Superior temporal gyrus (tissue), 1 donor: ENCODE measurements around the gene FTCDNL1.

Source experiments
- DNase-seq: peaks from one replicate; pipeline ENCODE4 v3.0.0-alpha.2; 2016; ENCODE audit errors: extremely low spot score

Gene FTCDNL1

GRCh38 chr2:199791326-199791725 lies 59.7 kb downstream of the FTCDNL1 start:
- DNase-seq, result no peak

DNA sequence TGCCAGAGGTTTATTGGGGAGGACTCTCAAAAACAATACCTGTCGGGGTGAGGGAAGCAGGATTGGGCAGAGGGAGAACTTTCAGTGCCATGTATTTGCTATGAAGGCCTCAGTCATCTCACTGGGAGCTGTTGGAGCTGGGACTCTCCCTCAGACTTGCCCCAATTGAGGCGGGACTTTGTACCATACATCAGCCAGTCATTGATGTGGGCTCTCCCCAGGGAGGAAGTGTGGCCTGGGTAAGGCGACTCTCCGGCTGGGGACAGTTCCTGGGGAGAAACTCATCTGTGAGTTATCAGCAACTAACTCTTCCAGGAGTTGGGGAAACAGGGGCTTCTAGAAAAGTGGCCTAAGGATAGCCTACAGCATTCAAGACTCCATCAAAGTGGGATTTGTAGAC lies 66.5 kb downstream of the FTCDNL1 start:
- DNase-seq, result no peak

DNA sequence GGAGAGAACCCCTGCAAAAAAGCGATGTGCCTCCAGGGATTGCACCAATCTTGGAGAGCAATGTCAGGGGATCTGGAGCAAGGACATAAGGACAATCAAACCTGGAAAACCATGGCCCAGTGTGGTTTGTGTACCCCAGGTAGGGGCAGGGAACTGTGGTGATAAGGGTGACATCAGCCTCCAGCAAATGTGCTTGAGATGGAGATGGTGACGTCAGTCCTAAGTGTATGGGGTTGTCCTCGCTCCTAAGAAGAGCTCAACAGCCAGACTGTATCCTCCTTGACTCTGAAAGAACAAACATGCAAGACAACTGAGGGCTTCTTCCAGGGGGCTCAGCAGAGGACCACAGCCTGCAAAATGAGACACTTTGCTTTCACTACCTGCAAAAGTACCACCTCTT lies 71.4 kb downstream of the FTCDNL1 start:
- no peak for DNase-seq

- DNase-seq, result no peak
These were observed 72.3 kb downstream of the FTCDNL1 start for GRCh38 chr2:199778655-199779054.

- DNase-seq, result no peak
These were observed 73.1 kb downstream of the FTCDNL1 start for GRCh38 chr2:199777916-199778315.

- DNase-seq, result no peak
These were observed 73.7 kb downstream of the FTCDNL1 start for GRCh38 chr2:199777315-199777714.

DNA sequence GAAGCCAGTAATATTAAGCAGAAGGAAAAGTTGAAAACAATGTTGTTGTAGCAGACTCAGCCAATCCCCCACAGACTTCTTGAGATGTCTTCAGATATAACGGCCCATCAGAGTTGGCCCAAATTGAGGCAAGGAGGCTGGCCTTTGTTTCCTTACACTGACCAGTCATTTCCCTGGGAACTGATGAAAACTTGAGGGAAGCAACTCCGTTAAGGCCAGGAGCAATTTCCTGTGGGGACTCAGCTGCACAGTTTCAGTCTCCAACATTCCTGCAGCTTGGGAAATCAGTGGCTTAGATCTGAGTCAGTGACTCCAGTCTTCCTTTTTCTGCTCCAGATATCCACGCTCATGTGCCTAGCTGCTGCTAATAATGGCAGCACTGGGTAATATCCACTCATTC lies 75.7 kb downstream of the FTCDNL1 start:
- no peak for DNase-seq

GRCh38 chr2:199772035-199772976 lies 78.7 kb downstream of the FTCDNL1 start:
- no peak for DNase-seq

- DNase-seq, result no peak
These were observed 80.3 kb downstream of the FTCDNL1 start for GRCh38 chr2:199770716-199771115.

DNA sequence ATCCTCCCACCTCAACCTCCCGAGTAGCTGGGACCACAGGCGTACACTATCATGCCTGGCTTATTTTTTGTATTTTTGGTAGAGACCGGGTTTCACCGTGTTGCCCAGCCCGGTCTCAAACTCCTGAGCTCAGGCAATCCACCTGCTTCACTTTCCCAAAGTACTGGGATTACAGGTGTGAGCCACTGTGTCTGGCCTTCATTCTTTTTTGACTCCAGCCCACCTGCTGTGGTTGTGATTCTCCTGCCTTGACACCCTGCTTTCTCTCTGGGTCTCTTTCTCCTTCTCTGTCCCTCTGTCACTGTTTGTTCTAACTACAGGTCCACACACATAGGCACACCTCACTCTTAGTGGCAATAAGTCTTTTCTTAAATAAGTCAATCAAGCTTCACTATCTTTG lies 85.3 kb downstream of the FTCDNL1 start:
- DNase-seq, result no peak

DNA sequence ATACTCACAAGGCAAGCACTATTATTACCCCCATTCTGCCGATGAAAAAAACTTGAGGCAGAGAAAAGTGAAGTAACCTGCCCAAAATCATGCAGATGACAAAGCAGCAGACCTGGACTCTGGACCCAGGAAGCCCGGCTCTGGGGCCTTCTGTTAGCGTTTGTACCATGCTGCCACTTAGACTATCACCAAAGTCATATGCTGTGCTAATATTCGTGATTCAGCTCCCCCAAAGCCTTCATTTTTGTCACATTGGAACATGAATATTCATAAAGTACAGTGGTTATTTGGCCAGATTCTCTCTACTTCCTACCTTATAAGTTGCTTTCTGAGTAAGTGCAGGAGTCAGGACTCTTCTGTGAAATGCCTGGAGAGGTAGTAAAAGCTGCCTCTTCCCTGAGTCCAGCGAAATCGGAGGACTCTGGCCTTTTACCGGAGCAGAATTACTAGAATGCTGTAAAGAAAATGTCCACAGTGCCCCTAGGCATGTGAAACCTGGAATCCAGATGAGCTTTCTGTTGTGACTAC lies 86.7 kb downstream of the FTCDNL1 start:
- no peak for DNase-seq

GRCh38 chr2:199762963-199763362 lies 88.0 kb downstream of the FTCDNL1 start:
- DNase-seq, result no peak

- no peak for DNase-seq
These were observed 90.4 kb downstream of the FTCDNL1 start for GRCh38 chr2:199760574-199760973.

DNA sequence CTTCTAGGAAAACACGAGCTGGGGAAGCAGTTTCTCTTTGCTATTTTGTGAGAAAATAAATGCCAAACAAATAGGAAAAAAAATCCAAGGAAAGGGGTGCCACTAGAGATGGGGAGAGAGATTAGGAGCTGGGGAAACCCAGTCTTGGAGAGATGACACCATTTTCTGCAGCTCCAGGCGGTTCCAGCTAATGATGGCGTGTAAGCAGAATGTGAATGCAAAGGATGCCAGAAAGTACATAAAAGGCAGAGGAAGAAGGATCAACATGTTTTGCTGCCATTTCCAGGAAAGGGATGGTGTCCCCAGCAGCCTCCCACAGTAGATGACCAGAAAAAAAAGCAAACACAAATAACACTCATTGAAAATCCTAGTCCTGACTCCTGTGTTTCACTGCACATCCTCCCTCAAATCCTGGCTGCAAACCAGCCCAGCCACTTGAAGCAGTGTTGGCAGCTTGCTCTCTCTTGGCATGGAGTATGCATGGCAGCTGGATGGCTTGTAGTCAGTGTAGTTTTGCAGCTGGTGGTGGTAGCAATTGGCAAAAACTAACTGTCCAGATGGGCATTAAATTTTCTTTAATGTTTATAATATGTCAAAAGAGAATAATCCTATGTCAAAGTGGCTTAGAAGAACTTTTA lies 93.6 kb downstream of the FTCDNL1 start:
- peak; percentile 97 for DNase-seq

- no peak for DNase-seq
These were observed 94.2 kb downstream of the FTCDNL1 start for GRCh38 chr2:199756743-199757142.

DNA sequence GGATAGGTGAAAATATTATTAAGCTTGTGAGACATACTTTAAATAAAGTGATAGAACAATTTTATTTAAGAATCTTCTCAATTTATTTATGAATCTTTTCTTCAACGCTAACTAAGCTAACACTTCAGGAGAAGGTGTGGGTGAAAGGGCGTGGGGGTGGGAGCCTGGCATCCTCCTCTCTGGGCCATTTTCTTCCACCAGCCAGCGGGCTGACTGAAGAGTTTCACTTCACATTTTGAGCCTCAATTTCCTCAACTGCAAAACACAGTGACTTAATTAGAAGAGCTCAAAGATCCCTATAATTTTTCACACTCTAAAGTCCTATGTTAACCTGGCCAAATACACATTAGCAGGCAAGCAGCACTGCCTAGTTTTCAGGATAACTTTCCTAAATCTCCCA lies 94.8 kb downstream of the FTCDNL1 start:
- DNase-seq, result no peak

GRCh38 chr2:199754766-199755165 lies 96.2 kb downstream of the FTCDNL1 start:
- DNase-seq, result no peak

DNA sequence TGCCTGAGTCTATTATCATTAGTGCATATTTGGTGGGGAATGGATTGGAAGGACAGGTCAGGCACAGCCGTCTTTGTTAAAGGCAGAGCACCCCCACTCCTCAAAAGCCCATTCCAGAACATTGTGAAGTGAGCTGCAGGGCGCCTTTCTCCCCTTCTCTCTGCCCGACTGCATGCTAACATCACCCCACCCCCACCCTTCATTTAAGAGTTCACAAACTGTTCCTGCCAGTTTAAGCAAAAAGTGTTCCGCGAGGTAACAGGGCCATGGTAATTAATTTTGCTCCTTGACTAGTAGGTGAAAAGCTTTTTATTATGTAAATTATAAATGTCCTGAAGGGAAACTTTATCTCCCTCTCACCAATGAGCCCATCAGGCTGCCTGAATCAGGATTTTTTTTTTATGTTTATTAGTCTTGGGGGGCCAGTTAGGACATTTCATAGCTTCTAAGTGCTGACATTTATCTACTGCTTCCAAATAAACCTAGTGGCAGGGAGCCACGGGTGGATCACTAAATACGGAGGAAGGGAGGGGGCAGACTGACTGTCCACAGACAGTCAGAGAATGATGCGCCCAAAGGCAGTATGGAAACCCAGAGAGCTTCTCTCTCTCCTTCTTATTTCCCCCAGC lies 99.4 kb downstream of the FTCDNL1 start:
- no peak for DNase-seq

DNA sequence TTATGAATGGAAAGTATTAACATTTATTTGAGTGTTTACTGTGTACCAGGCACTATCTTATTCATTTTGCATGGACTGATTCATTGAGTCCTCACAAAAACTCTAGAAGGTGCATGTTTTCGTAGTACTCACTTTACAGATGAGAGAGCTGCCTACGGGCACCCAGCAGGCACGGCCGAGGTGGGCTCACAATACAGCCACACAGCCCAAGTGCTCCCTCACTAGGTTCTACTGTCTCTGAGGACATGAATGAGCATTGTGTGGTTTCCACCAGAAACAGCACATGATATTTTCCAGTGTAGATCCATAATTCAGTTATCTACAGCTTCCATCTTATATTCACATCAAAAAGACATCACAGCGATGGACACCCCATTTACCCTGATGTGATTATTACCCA lies 101.4 kb downstream of the FTCDNL1 start:
- no peak for DNase-seq

GRCh38 chr2:199744724-199745123 lies 106.3 kb downstream of the FTCDNL1 start:
- peak; percentile 5 for DNase-seq

GRCh38 chr2:199744260-199744659 lies 106.7 kb downstream of the FTCDNL1 start:
- no peak for DNase-seq

GRCh38 chr2:199743415-199744120 lies 107.4 kb downstream of the FTCDNL1 start:
- DNase-seq, result no peak
